GM23338 (cell line): Measurements from ENCODE around the gene XRCC5. TPM values are rescaled to one million over a fixed set of nuclear protein-coding genes. Genes with fewer than 3 reads are reported as not detected.

ENCODE experiments used
- ATAC-seq: fragments of 200-7000 bp; cut with Tn5 transposase; 3 replicates; pipeline ENCODE4 v1.9.1; 2020
- DNase-seq: peaks from one replicate; pipeline ENCODE4 v3.0.0-alpha.2; 2015; ENCODE audit warnings: low spot score
- H2AFZ ChIP-seq: fragments of 200-600 bp; sonication (generic); 2 replicates; pipeline ENCODE4 v1.8.0; 2016; ENCODE audit warnings: antibody characterized with exemption, mild to moderate bottlenecking, moderate library complexity
- H3F3A ChIP-seq: fragments of 200-600 bp; sonication (generic); replicated peaks from 2 replicates; pipeline ENCODE4 v1.8.0; 2017; ENCODE audit warnings: antibody characterized with exemption, mixed run types, low read depth
- H3K27ac ChIP-seq: fragments of 200-600 bp; sonication (generic); 2 replicates; pipeline ENCODE4 v1.6.1; 2016; ENCODE audit warnings: low read depth
- H3K27me3 ChIP-seq: fragments of 200-600 bp; sonication (generic); 2 replicates; pipeline ENCODE4 v1.8.0; 2016; ENCODE audit warnings: mild to moderate bottlenecking, mixed run types, moderate library complexity; ENCODE audit not compliant: insufficient read depth
- H3K36me3 ChIP-seq: fragments of 200-600 bp; sonication (generic); 2 replicates; pipeline ENCODE4 v1.8.0; 2016; ENCODE audit warnings: mild to moderate bottlenecking; ENCODE audit not compliant: insufficient read depth
- H3K4me1 ChIP-seq: fragments of 200-600 bp; sonication (generic); 2 replicates; pipeline ENCODE4 v1.8.0; 2016; ENCODE audit warnings: mild to moderate bottlenecking, moderate library complexity; ENCODE audit not compliant: insufficient read depth
- H3K4me2 ChIP-seq: fragments of 200-600 bp; sonication (generic); 2 replicates; pipeline ENCODE4 v1.7.1; 2017; ENCODE audit warnings: mixed run types
- H3K4me3 ChIP-seq: fragments of 200-600 bp; sonication (generic); 2 replicates; pipeline ENCODE4 v1.6.1; 2016; ENCODE audit warnings: mixed run types
- H3K79me2 ChIP-seq: fragments of 200-600 bp; sonication (generic); replicated peaks from 2 replicates; pipeline ENCODE4 v1.8.0; 2017; ENCODE audit warnings: mild to moderate bottlenecking; ENCODE audit not compliant: insufficient read depth
- H3K9me2 ChIP-seq: fragments of 200-600 bp; sonication (generic); 2 replicates; pipeline ENCODE4 v1.8.0; 2017; ENCODE audit not compliant: insufficient read depth
- H4K20me1 ChIP-seq: fragments of 200-600 bp; sonication (generic); replicated peaks from 2 replicates; pipeline ENCODE4 v1.8.0; 2017; ENCODE audit warnings: mild to moderate bottlenecking; ENCODE audit not compliant: insufficient read depth
- H3K27ac Mint-ChIP-seq: 2 replicates; pipeline ENCODE4 v1.8.0; 2020; ENCODE audit warnings: inconsistent platforms, mild to moderate bottlenecking, moderate library complexity, mixed read lengths
- H3K27me3 Mint-ChIP-seq: 3 replicates; pipeline ENCODE4 v1.8.0; 2022; ENCODE audit warnings: low read depth, mild to moderate bottlenecking, moderate library complexity, mixed read lengths, inconsistent platforms; ENCODE audit not compliant: insufficient read depth, poor library complexity
- H3K36me3 Mint-ChIP-seq: 3 replicates; pipeline ENCODE4 v1.8.0; 2021; ENCODE audit warnings: low read depth, mild to moderate bottlenecking, inconsistent platforms, moderate library complexity, mixed read lengths
- H3K4me1 Mint-ChIP-seq: 3 replicates; pipeline ENCODE4 v1.8.0; 2020; ENCODE audit warnings: mild to moderate bottlenecking, inconsistent platforms, mixed read lengths
- H3K4me3 Mint-ChIP-seq: 3 replicates; pipeline ENCODE4 v1.8.0; 2021; ENCODE audit warnings: moderate library complexity, mild to moderate bottlenecking, inconsistent platforms, mixed read lengths
- H3K9me3 Mint-ChIP-seq: 3 replicates; pipeline ENCODE4 v1.8.0; 2020; ENCODE audit warnings: moderate library complexity, mild to moderate bottlenecking, inconsistent platforms, mixed read lengths
- CREB1 ChIP-seq: fragments of 250-450 bp; sonication (Bioruptor Pico); IDR thresholded peaks from 2 replicates; pipeline ENCODE4 v1.5.0; 2020; ENCODE audit warnings: low read depth, mild to moderate bottlenecking, moderate library complexity
- CTCF ChIP-seq, 2 experiments: fragments of 200-600 bp in 1 of 2; sonication (generic) in 1 of 2; conservative IDR thresholded peaks; 2 replicates each; pipeline versions ENCODE4 v1.5.1 to v1.6.1; 2016 to 2017; ENCODE audit warnings: antibody characterized with exemption in 2 of 2, low read depth in 2 of 2, mild to moderate bottlenecking in 2 of 2, moderate library complexity in 1 of 2
- ETS1 ChIP-seq: IDR thresholded peaks from 2 replicates; pipeline ENCODE4 v1.6.1; 2016; ENCODE audit warnings: antibody characterized with exemption
- EZH2 ChIP-seq: fragments of 200-600 bp; sonication (generic); IDR thresholded peaks from one replicate; pipeline ENCODE4 v1.8.0; 2017; ENCODE audit warnings: antibody characterized with exemption, mild to moderate bottlenecking, low read depth; ENCODE audit not compliant: unreplicated experiment
- EZH2phosphoT487 ChIP-seq: fragments of 200-600 bp; sonication (generic); IDR thresholded peaks from one replicate; pipeline ENCODE4 v1.8.1; 2018; ENCODE audit warnings: antibody characterized with exemption; ENCODE audit not compliant: unreplicated experiment
- JUNB ChIP-seq: IDR thresholded peaks from one replicate; pipeline ENCODE4 v1.6.1; 2016; ENCODE audit warnings: antibody characterized with exemption; ENCODE audit not compliant: unreplicated experiment
- NANOG ChIP-seq: IDR thresholded peaks from 2 replicates; pipeline ENCODE4 v1.6.1; 2016; ENCODE audit warnings: antibody characterized with exemption, borderline replicate concordance
- POLR2AphosphoS5 ChIP-seq: IDR thresholded peaks from 2 replicates; pipeline ENCODE4 v1.6.1; 2016; ENCODE audit warnings: antibody characterized with exemption, low read depth
- REST ChIP-seq: IDR thresholded peaks from one replicate; pipeline ENCODE4 v1.6.1; 2018; ENCODE audit warnings: antibody characterized with exemption; ENCODE audit not compliant: unreplicated experiment
- STAT1 ChIP-seq: IDR thresholded peaks from one replicate; pipeline ENCODE4 v1.6.1; 2016; ENCODE audit warnings: antibody characterized with exemption; ENCODE audit not compliant: unreplicated experiment
- ZNF114 ChIP-seq: fragments of 250-450 bp; sonication (Bioruptor Pico); IDR thresholded peaks from 2 replicates; pipeline ENCODE4 v1.5.0; 2020; ENCODE audit warnings: mild to moderate bottlenecking, moderate library complexity
- ZNF331 ChIP-seq: fragments of 250-450 bp; sonication (Bioruptor Pico); IDR thresholded peaks from 2 replicates; pipeline ENCODE4 v1.5.0; 2020; ENCODE audit warnings: low read depth, mild to moderate bottlenecking, moderate library complexity
- ZNF462 ChIP-seq: fragments of 250-450 bp; sonication (Bioruptor Pico); IDR thresholded peaks from 2 replicates; pipeline ENCODE4 v1.5.0; 2020; ENCODE audit warnings: mild to moderate bottlenecking, moderate library complexity
- polyA plus RNA-seq: library from polyadenylated mRNA; unstranded; fragments of >200 nt; fragmentation: Nextera tagmentation; extraction: Ambion mirVana; gene quantifications from 2 replicates; pipeline ENCODE4 v1.2.1, GENCODE V29; 2016
- total RNA-seq: library from RNA; depleted of rRNA; stranded (reverse); fragments of >200 nt; shearing (Covaris generic); gene quantifications from 2 replicates; pipeline ENCODE4 v1.2.3, GENCODE V29; 2014

XRCC5 gene
- total and polyA plus RNA-seq, 2 experiments from 2014 or later, result 499 to 524 TPM

- Mint-ChIP-seq H3K27ac (no peak overlapping the region), H3K36me3 (peaks cover 5% of the 10 kb centered on the region; the same call in 2 of the 3 replicates), H3K4me1 (peaks cover 17% of the 10 kb centered on the region; the same call in 2 of the 3 replicates), H3K4me3 (no peak overlapping the region), H3K9me3 (no peaks in the 10 kb centered on the region), H3K27me3 (peaks cover 9% of the 10 kb centered on the region)
- H3K4me3 ChIP-seq, result no peak overlapping the region
- no peak for TF ChIP-seq REST
- no peak for TF ChIP-seq ZNF462 (CRISPR knock-in tag)
- no peak for TF ChIP-seq CTCF (conservative IDR thresholded peaks at IDR 0.05; ENCODE audit: low read depth in 2 of 2)
- no peak for TF ChIP-seq EZH2phosphoT487
- no peak for TF ChIP-seq ZNF331
- TF ChIP-seq ZNF114, result no peak
- no peak for TF ChIP-seq EZH2
- no peak for TF ChIP-seq JUNB
- TF ChIP-seq CREB1 (CRISPR knock-in tag), result no peak
- TF ChIP-seq ETS1, result no peak
- no peak for TF ChIP-seq POLR2AphosphoS5
- no peak for TF ChIP-seq STAT1
- no peak for TF ChIP-seq NANOG
- DNase-seq, result no peak
- no peak for ATAC-seq
- H3K79me2 ChIP-seq, result peaks cover 5% of the 10 kb centered on the region
- peak overlapping the region; percentile 79; the same call in 1 of the 2 replicates for H2AFZ ChIP-seq
- no peaks in the 10 kb centered on the region for H4K20me1 ChIP-seq
- H3K36me3 ChIP-seq, result no peaks in the 10 kb centered on the region
- no peak overlapping the region for H3K4me2 ChIP-seq
- 0 out of 2 replicates have a peak, but pooled peaks cover 4% of the 10 kb centered on the region for H3K9me2 ChIP-seq
- H3K4me1 ChIP-seq, result peaks cover 13% of the 10 kb centered on the region; the same call in 1 of the 2 replicates
- H3K27ac ChIP-seq, result no peak overlapping the region
- H3F3A ChIP-seq, result no peaks in the 10 kb centered on the region
- H3K27me3 ChIP-seq, result no peaks in the 10 kb centered on the region
Observed at GRCh38 chr2:216104691-216105090, 4.5 kb upstream of the XRCC5 start.
